Activated CD8-positive, alpha-beta memory T cell treated with anti-CD3 and anti-CD28 coated beads, Interleukin-2, amount 50 U/mL, for 24 hours (primary cell): ENCODE data around the gene NCOR2.

Experiments used
- DNase-seq: peaks from one replicate; pipeline ENCODE4 v3.0.0-alpha.2; 2020; ENCODE audit errors: extremely low read depth

The NCOR2 gene

DNA sequence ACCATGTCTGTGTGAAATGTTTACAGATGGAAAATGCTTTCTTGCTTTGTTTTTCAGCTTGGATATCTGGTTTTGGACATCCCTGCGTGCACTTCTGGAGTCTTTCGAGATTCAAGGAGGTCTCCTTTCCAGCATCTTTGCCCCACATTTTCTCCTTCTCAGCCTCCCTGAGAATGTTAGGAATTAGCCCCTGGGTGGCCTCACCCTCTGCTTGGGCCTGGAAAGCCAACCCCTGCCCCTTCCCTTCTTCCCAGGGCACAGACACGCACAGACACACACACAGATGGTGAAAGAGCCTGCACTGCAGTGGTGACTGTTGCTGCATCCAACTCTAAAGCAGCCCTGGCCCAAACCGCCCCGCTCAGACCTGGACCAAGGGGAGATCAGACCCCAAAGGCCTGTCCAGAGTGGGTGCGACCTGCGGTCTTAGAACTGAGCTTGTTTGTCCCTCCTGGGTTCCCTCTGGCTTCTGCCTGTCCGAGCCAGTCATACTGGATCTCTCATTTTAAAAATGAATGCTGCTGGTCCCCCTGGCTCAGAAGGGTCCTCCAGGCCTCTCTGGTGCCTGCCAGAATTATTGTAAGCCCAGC is 8.7 kb upstream of the NCOR2 start:
- DNase-seq = no peak

- DNase-seq = no peak
Measured at GRCh38 chr12:124573839-124574786, 6.7 kb upstream of the NCOR2 start.

GRCh38 chr12:124571556-124571955 is 4.1 kb upstream of the NCOR2 start:
- DNase-seq = no peak

DNA sequence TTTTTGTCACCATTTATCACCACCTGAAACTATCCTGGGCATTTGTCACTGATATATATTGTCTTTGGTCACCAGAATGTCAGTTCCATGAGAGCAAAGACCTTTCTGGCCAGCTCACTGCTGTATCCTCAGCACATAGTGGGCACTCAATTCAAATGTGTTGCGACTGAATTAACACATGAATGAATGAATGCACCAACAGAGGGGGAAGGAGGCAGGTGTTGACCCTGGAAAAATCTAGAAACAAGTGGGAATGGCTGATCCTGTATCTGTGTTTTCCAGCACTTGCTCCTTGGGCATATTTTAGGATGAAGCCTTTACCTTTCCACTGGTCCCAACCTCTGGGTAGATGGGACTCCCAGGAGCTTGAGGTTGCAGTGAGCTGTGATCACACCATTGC is 3.4 kb upstream of the NCOR2 start:
- DNase-seq = no peak

- no peak for DNase-seq
Measured at GRCh38 chr12:124569375-124570148, 2.1 kb upstream of the NCOR2 start.

DNA sequence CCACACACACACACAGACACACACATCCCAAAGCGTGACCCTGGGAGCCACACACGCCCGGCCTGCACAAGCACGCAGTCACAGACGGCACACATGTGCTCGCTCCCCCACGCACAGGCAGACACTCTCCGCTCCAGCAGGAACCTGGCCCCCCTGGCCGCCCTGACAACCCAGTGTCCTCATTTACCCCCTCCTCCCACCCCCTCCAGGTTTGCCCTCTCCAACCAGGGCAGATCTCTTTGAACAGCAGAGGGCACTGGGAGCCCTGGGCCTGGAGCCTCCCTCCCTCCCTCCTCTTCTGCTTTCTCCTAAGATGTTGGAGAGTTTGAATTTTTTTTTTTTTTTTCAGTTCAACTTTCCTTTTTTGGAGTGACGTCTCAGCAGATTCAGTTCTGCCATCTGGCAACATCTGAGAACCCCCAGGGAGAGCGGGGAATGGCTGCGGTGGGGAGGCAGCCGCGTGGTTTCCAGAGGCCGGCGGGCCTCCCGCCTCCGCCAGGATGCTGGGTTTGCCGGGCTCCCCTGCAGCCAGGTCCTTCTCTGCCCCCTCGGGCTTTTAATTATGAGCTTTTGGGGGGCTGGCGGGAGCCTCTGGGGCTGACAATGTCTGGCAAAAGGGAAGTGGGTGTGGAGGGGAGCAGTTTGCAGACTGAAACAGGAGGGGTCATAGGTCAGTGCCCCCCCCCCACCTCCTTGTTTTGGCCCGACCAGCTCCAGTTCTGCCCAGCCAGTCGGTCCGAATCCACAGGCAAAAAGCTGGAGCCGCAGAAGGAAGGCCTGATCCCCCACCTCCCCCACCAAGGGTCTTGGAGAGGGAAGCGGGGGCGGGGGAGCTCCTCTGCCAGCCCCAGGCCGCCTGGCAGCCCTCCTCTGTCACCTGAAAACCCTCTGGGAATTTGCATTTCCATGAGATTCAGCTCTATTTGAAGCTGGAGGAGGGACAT is 1.3 kb upstream of the NCOR2 start:
- no peak for DNase-seq

- peak; percentile 31 for DNase-seq
Measured at GRCh38 chr12:124567673-124568373, 411 bp upstream of the NCOR2 start.

GRCh38 chr12:124566161-124566996 is 1.0 kb downstream of the NCOR2 start:
- DNase-seq = peak; percentile 36

GRCh38 chr12:124565656-124566160 is 1.7 kb downstream of the NCOR2 start:
- DNase-seq = no peak

DNA sequence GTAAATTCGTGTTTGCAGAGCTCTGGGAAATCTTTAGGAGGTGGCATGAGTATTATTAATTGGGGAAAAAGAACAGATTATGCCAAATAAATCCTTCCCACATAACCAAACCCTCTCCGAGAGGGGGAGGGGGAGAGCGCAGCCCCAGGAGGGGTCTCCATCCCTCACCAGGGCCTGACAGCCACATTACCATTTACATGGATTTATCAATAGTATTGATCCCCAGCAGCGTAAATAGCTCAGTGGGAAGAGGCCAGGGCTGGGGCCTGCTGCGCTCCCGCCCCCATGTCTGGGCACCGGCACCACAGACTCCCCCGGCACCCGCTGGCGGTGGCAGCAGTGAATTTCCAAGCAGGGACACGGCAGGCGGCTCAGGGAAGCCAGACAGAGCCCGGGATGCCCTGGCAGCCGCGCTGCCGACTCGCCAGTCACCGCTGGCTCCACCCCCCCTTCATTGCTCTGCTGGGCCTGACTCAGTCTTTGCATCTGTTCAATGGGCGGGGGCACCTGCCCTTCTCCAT is 2.4 kb downstream of the NCOR2 start:
- DNase-seq = no peak

- no peak for DNase-seq
Measured at GRCh38 chr12:124564232-124564958, 3.0 kb downstream of the NCOR2 start.

GRCh38 chr12:124563809-124564208 is 3.6 kb downstream of the NCOR2 start:
- no peak for DNase-seq

DNA sequence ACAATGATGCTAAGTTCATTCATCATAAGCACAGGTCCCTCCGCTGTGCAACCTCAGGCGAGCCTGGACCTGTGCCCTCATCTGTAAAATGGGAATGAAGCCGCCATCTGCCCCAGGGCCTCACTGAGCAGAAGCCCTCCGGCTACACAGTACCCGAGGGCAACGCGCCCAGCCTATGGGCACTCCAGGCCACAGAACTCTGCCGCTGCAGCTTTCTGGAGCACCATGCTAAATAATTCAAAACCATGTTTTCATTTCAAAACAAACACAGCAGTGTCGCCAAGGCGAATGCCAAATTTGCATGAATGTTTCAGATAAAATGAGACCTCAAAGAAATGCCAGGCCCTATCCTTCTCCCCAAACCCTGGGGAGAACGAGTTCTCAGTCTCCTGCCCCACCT is 4.0 kb downstream of the NCOR2 start:
- no peak for DNase-seq

GRCh38 chr12:124562796-124563181 is 4.6 kb downstream of the NCOR2 start:
- no peak for DNase-seq

GRCh38 chr12:124562018-124562795 is 5.2 kb downstream of the NCOR2 start:
- DNase-seq = no peak

GRCh38 chr12:124561231-124561630 is 6.2 kb downstream of the NCOR2 start:
- no peak for DNase-seq

GRCh38 chr12:124560146-124560890 is 7.1 kb downstream of the NCOR2 start:
- DNase-seq = no peak
